Activated CD4-positive, alpha-beta T cell treated with anti-CD3 and anti-CD28 coated beads, Interleukin-2, amount 50 U/mL, for 4 hours (primary cell): ENCODE data around the gene DNAI1.
"Not testable (repeated sequence)": the region's sequence is repeated elsewhere in the genome, so short reads cannot be mapped to it uniquely, and the experiment has no call there.

Experiments used
- DNase-seq, 2 experiments: peaks; one replicate each; pipeline ENCODE4 v3.0.0-alpha.2; 2020

DNAI1 gene

GRCh38 chr9:34458013-34458958 is at the start of gene DNAI1, which contains the start of gene FAM219A:
Gene DNAI1 (plus strand): TSS chr9:34458805. CDS start chr9:34459006, 201 bp downstream.
Gene FAM219A (minus strand): TSS chr9:34458570. CDS start chr9:34458263, 307 bp downstream.
- peak; percentile 97 to 98 for DNase-seq

- DNase-seq = no peak
These were observed 49.5 kb upstream of the DNAI1 start for GRCh38 chr9:34409154-34409553.

- DNase-seq = no peak
These were observed 46.3 kb upstream of the DNAI1 start for GRCh38 chr9:34412336-34412735.

- DNase-seq = peak in 1 of 2 experiments; percentile 10
These were observed 45.3 kb upstream of the DNAI1 start for GRCh38 chr9:34413231-34413852.

- DNase-seq = no peak
These were observed 40.9 kb upstream of the DNAI1 start for GRCh38 chr9:34417734-34418133.

GRCh38 chr9:34419716-34420504 is 38.7 kb upstream of the DNAI1 start:
- DNase-seq = no peak

GRCh38 chr9:34426347-34427074 is 32.1 kb upstream of the DNAI1 start:
- no peak for DNase-seq

- DNase-seq = no peak
These were observed 30.2 kb upstream of the DNAI1 start for GRCh38 chr9:34428325-34428958.

GRCh38 chr9:34430843-34431437 is 27.7 kb upstream of the DNAI1 start:
- DNase-seq = no peak

- no peak for DNase-seq
These were observed 26.9 kb upstream of the DNAI1 start for GRCh38 chr9:34431667-34432066.

GRCh38 chr9:34437006-34437925 is 21.3 kb upstream of the DNAI1 start:
- peak; percentile 52 to 54 for DNase-seq

- not testable (repeated sequence) for DNase-seq
These were observed 20.7 kb upstream of the DNAI1 start for GRCh38 chr9:34437926-34438307.

- not testable (repeated sequence) for DNase-seq
These were observed 20.1 kb upstream of the DNAI1 start for GRCh38 chr9:34438465-34438864.

GRCh38 chr9:34440017-34440416 is 18.6 kb upstream of the DNAI1 start:
- no peak for DNase-seq

GRCh38 chr9:34442770-34443169 is 15.8 kb upstream of the DNAI1 start:
- DNase-seq = no peak

- no peak for DNase-seq
These were observed 15.1 kb upstream of the DNAI1 start for GRCh38 chr9:34443533-34443932.

- no peak for DNase-seq
These were observed 14.6 kb upstream of the DNAI1 start for GRCh38 chr9:34443976-34444375.

- no peak for DNase-seq
These were observed 12.1 kb upstream of the DNAI1 start for GRCh38 chr9:34446468-34446891.

- no peak for DNase-seq
These were observed 11.7 kb upstream of the DNAI1 start for GRCh38 chr9:34446951-34447350.

GRCh38 chr9:34450644-34451043 is 8.0 kb upstream of the DNAI1 start:
- DNase-seq = no peak
